ENCODE results near the gene GXYLT1.
"Not testable (repeated sequence)": the region's sequence is repeated elsewhere in the genome, so short reads cannot be mapped to it uniquely, and the experiment has no call there.

Gene GXYLT1

DNA sequence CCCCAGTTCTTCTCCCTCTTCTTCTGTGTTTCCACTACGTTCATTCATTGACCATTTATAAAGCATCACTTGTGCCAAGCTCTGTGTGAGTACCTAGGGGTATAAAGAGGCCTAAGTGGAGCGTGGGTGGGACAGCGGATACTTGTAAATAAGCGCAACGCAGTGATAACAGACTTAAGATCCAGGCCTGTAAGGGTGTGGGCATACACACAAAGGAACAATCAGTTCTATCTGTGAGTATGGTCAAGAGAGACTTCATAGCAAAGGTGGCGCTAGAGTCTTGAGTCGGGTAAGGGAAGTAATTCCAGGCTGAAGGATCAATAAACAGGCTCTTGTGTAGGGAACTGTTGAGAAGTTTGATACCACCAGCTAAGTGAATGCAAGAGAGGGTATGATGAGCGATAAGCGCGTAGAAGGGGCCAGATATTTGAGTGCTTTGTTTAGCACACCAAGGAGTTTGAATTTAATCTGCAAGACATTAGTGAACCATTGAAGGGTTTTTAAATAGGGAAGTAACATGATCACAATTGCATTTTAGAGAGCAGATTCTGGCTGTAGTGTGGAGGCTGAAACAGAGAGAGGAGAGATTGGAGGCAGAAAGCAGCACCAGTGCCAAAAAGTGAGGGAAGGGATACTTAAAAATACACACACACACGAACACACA lies 1.0 kb upstream of the GXYLT1 start:
- FAIRE-seq, result no peak
- DNase-seq (ENCODE audit: insufficient read length, low spot score), result no peak

- FAIRE-seq (no peak), DNase-seq (ENCODE audit: insufficient read length, low spot score) (no peak)
Measured at GRCh38 chr12:42145197-42145549, 499 bp upstream of the GXYLT1 start.

GRCh38 chr12:42144158-42144407 lies 591 bp downstream of the GXYLT1 start:
- FAIRE-seq (no peak), DNase-seq (ENCODE audit: insufficient read length, low spot score) (no peak)

DNA sequence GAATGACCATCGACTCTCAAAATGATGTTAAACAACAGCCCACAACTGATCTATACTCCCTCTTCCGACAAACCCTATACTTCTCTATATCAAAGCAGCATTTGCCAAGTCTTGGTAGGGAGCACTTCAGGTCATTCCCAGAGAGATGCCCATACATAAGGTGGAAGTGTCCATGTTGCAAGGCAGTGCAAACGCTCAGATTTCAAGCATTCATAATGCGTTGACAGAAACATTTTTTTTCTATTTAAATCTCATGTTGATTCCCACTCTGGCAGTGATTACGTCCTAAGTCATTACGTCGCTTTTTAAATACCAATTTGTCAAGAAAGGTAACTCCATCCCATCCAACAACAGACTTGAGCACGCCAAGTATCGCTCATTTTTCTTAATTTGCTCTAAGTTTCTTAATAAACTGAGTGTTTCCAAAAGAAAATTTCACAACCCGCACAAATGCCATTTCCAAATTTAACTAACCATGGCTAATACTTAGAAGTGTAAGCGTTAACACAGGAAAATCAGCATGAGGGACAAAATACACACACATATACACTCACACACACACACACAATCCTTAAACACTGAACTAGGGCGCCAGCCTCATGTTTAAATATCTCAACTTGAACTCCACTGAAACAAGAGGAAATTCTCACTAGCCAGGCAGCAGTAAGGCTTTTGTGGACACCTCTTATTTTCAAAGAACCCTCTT lies 1.1 kb downstream of the GXYLT1 start:
- FAIRE-seq (peak; percentile 70), DNase-seq (ENCODE audit: insufficient read length, low spot score) (no peak)

- FAIRE-seq (no peak), DNase-seq (ENCODE audit: insufficient read length, low spot score) (no peak)
Measured at GRCh38 chr12:42141981-42142606, 2.6 kb downstream of the GXYLT1 start.

- FAIRE-seq, result no peak
Measured at GRCh38 chr12:42140901-42141300, 3.8 kb downstream of the GXYLT1 start.

DNA sequence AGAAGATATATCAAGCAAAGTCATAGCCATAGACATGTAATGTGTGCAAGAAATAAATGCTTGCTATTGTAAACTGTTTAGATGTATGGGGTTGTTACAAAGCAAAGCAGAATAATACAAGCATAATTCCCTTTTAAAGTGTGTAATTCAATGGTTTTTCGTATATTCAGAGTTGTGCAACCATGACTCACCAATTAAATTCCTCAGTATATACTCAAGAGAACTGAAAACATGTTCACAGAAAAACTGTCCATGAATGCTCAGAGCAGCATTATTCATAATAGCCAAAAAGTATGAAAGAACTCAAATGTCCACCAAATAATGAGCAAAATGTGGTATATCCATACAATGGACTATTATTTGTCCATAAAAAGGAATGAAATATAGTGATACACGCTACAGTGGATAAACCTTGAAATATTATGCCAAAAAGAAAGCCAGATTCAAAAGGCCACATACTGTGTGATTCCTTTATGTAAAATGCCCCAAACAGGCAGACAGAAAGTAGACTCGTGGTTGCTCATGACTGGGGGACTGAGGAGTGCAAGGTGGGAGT lies 9.3 kb downstream of the GXYLT1 start:
- no peak for FAIRE-seq
- no peak for DNase-seq (ENCODE audit: insufficient read length, low spot score)

More at GRCh38 chr12:42140901-42141300, 3.8 kb downstream of the GXYLT1 start:
- no peak for DNase-seq (ENCODE audit: insufficient read length, low spot score)

GRCh38 chr12:42130672-42131402 lies 13.8 kb downstream of the GXYLT1 start:
- DNase-seq (ENCODE audit: insufficient read length, low spot score) (no peak), FAIRE-seq (no peak)

- no peak for FAIRE-seq
- no peak for DNase-seq (ENCODE audit: insufficient read length, low spot score)
Measured at GRCh38 chr12:42129595-42130204, 15.0 kb downstream of the GXYLT1 start.

- no peak for FAIRE-seq
Measured at GRCh38 chr12:42128888-42129287, 15.8 kb downstream of the GXYLT1 start.

DNA sequence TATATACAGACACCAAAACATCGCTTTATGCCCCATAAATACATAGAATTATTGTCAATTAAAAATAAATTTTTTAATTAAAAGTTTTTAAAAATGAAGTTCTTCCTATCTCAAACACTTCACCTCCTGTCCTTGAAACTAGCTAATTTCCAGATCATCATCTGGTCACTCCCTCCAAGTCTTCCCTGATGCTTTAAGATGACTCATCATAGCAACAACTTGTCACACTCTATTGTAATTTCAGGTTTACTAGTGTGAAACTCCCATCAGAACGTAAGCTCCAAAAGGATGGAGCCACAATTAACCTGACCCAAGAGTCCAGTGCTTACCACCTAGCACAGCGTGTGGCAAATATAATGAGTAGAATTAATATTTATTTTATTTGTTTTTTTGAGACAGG lies 16.3 kb downstream of the GXYLT1 start:
- FAIRE-seq, result no peak

More at GRCh38 chr12:42128888-42129287, 15.8 kb downstream of the GXYLT1 start:
- no peak for DNase-seq (ENCODE audit: insufficient read length, low spot score)

GRCh38 chr12:42126963-42127362 lies 17.7 kb downstream of the GXYLT1 start:
- no peak for DNase-seq (ENCODE audit: insufficient read length, low spot score)
- FAIRE-seq, result no peak

More for the DNA sequence above, 16.3 kb downstream of the GXYLT1 start:
- no peak for DNase-seq (ENCODE audit: insufficient read length, low spot score)

DNA sequence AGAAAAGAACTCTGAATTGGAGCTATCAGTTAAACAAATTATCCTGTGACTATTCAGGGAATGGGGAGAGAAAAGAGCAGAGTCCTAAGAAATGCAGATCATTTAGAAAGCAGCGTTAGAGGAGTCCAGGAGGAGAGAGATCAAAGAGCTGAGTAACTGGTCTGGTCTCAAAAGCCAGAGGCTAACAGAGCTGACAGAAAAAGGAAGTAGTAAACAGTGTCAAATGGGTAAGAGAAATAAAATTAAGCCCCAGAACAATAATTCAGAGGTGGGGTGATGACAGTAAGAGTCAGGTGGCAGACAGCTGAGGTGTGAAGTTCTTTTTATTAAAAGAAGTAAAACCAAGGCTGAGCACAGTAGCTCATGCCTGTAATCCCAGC lies 19.3 kb downstream of the GXYLT1 start:
- FAIRE-seq (no peak), DNase-seq (ENCODE audit: insufficient read length, low spot score) (no peak)

DNA sequence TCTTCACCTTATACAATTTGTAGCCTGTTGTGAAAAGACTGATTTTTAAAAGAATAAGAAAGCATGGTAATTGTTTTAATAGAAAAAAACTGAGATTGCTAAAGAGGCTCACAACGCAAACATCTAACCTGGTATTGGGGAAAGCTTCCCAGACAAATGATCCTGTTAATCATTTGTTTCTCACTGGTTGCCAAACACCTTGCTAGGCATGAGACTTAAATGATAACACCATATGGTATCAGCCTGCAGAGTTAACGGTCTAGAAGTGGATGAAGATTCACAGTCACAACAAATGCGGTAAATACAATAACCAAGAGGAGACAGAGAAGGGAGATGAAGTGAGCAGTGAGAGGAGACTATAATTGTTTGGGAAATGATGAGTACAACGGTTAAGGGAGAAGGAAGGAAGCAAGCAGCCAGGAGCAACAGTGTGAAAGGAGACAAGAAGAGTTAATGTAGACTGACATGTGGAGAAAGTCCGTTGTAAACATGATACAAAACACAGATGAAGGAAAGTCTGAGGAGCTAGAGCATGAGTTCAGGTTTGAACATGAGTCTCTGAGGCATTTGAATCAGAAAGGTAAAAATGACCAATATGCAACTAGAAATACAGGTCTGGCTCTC lies 19.8 kb downstream of the GXYLT1 start:
- no peak for DNase-seq (ENCODE audit: insufficient read length, low spot score)
- no peak for FAIRE-seq

DNA sequence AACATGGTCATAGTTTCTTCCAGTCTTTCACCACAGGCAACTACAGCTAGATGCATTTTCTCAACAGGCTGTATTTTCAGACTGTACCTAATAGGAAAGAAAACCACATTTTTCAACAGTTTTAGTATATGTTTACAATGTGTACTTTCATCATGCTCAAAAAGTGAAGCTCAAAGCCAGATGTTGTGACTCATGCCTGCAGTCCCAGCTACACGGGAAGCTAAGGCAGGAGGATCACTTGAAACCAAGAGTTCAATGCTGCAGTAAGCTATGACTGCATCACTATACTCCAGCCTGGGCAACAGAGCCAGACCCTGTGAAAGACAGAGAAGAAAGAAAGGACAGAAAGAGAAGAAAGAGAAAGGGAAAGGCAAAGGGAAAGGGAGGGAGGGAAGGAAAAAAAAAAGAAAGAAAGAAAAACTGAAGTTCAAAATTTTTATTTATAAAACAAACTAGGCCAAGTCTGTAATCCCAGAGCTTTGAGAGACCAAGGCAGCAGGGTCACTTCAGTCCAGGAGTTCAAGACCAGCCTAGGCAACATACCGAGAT lies 25.5 kb downstream of the GXYLT1 start:
- FAIRE-seq (peak; percentile 8), DNase-seq (ENCODE audit: insufficient read length, low spot score) (no peak)

- FAIRE-seq, result no peak
- DNase-seq (ENCODE audit: insufficient read length, low spot score), result no peak
Measured at GRCh38 chr12:42118136-42118879, 26.4 kb downstream of the GXYLT1 start.

DNA sequence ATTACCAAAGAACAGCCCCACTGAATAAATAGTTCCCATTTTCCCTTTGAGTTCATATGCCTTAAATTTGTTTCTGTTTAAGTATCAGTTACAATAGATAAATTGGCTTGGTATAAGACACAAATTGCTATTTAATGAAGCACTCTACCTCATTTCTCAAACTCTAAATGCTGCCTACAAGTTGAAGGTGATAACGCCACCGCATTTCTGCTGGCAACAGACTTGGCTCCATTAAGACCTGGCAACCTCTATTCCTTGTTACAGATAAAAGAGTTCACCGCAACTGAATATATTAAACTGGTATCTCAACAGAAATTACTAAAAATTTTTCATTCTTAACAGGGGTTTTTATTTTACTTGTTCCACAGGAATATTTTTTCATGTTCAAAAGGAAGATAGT lies 35.6 kb downstream of the GXYLT1 start:
- FAIRE-seq, result no peak
- no peak for DNase-seq (ENCODE audit: insufficient read length, low spot score)

DNA sequence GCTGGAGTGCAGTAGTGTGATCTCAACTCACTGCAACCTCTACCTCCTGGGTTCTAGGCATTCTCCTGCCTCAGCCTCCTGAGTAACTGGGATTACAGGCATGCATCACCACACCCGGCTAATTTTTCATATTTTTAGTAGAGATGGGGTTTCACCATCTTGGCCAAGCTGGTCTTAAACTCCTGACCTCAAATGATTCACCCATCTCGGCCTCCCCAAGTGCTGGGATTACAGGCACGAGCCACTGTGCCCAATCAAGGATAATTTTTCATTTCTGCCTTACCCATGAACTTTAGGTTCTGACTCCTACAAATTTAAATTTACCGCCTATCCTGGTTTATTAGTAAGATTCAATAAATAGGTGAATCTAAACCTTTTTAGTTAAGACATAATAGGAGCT lies 37.9 kb downstream of the GXYLT1 start:
- DNase-seq (ENCODE audit: insufficient read length, low spot score); FAIRE-seq: not testable (repeated sequence)

- DNase-seq (ENCODE audit: insufficient read length, low spot score), result no peak
- no peak for FAIRE-seq
Measured at GRCh38 chr12:42104784-42105183, 39.9 kb downstream of the GXYLT1 start.

Data from GM19239 (cell line).